B cell (primary cell): ENCODE data around the gene CNTNAP2. TPM values are rescaled to one million over a fixed set of nuclear protein-coding genes. Genes with fewer than 3 reads are reported as not detected.

Experiments
- ATAC-seq: fragments of 200-7000 bp; cut with Tn5 transposase; one replicate; pipeline ENCODE4 v1.10.0; 2021; ENCODE audit warnings: low read depth, mild to moderate bottlenecking, moderate number of reproducible peaks, moderate library complexity
- CTCF ChIA-PET: fragments of 350-600 bp; sonication (Branson Sonifier 250); formaldehyde crosslinking; loops from one replicate; lab custom pipeline; 2021; ENCODE audit warnings: antibody characterized with exemption, inconsistent platforms; lab: Charles Lee
- POLR2A ChIA-PET: fragments of 350-600 bp; sonication (Branson Sonifier 250); formaldehyde crosslinking; loops from one replicate; lab custom pipeline; 2021; ENCODE audit warnings: antibody characterized with exemption; lab: Charles Lee
- DNase-seq: peaks from one replicate; pipeline ENCODE4 v3.0.0; 2013
- H2AFZ ChIP-seq: 2 replicates; pipeline ENCODE4 v1.6.1; 2012; ENCODE audit warnings: mild to moderate bottlenecking, low read depth, low read length; ENCODE audit not compliant: insufficient read depth, poor library complexity, severe bottlenecking
- H3K27ac ChIP-seq, 2 donors: 1 replicate in 1 of 2; 2 replicates in 1 of 2; pipeline ENCODE4 v1.5.1; 2012 to 2013; ENCODE audit warnings: low read length in 2 of 2, mild to moderate bottlenecking in 2 of 2, moderate library complexity in 1 of 2
- H3K27me3 ChIP-seq, 4 experiments: fragments of 200-600 bp in 1 of 4; sonication (generic) in 1 of 4; replicated peaks in 1 of 4; 1 replicate in 2 of 4; 2 replicates in 2 of 4; pipeline versions ENCODE4 v1.6.1 to v1.7.0; 2013 to 2016; ENCODE audit warnings: low read length in 3 of 4, mild to moderate bottlenecking in 2 of 4, mixed read lengths in 1 of 4, moderate library complexity in 1 of 4; ENCODE audit not compliant: insufficient read depth in 4 of 4, control insufficient read depth in 3 of 4; ENCODE audit errors: control extremely low read depth in 1 of 4
- H3K36me3 ChIP-seq, 2 experiments: replicated peaks in 1 of 2; 1 replicate in 1 of 2; 2 replicates in 1 of 2; pipeline versions ENCODE4 v1.6.1 to v1.7.1; 2013; ENCODE audit warnings: low read length in 1 of 2; ENCODE audit not compliant: insufficient read depth in 2 of 2, control insufficient read depth in 1 of 2; ENCODE audit errors: control extremely low read depth in 1 of 2, extremely low read depth in 1 of 2
- H3K4me1 ChIP-seq, 2 donors: fragments of 200-600 bp in 1 of 2; sonication (generic) in 1 of 2; 1 replicate in 1 of 2; 2 replicates in 1 of 2; pipeline versions ENCODE4 v1.5.1 to v1.6.1; 2013 to 2017; ENCODE audit warnings: low read length in 2 of 2; ENCODE audit not compliant: control insufficient read depth in 2 of 2, insufficient read depth in 2 of 2
- H3K4me2 ChIP-seq: replicated peaks from 2 replicates; pipeline ENCODE3; 2012; ENCODE audit warnings: mild to moderate bottlenecking, low read depth, low read length; ENCODE audit not compliant: poor library complexity, severe bottlenecking
- H3K4me3 ChIP-seq, 5 experiments: fragments of 200-600 bp in 1 of 5; sonication (generic) in 1 of 5; 1 replicate in 3 of 5; 2 replicates in 2 of 5; pipeline versions ENCODE4 v1.5.1 to v1.7.0; 2011 to 2016; ENCODE audit warnings: low read length in 4 of 5, mild to moderate bottlenecking in 4 of 5, low read depth in 2 of 5, control low read depth in 1 of 5, moderate library complexity in 1 of 5; ENCODE audit not compliant: insufficient read depth in 1 of 5; ENCODE audit errors: control extremely low read depth in 1 of 5, extremely low read depth in 1 of 5
- H3K79me2 ChIP-seq: fragments of 200-600 bp; sonication (generic); one replicate; pipeline ENCODE4 v1.6.0; 2016; ENCODE audit warnings: low read length; ENCODE audit not compliant: control insufficient read depth, insufficient read depth
- H3K9ac ChIP-seq: fragments of 200-600 bp; sonication (generic); 2 replicates; pipeline ENCODE4 v1.6.1; 2017; ENCODE audit warnings: mild to moderate bottlenecking, low read length, moderate library complexity
- H3K9me3 ChIP-seq, 3 donors: one replicate each; pipeline versions ENCODE4 v1.6.1 to v1.7.1; 2013; ENCODE audit warnings: low read length in 2 of 3; ENCODE audit not compliant: control insufficient read depth in 2 of 3, insufficient read depth in 1 of 3; ENCODE audit errors: control extremely low read depth in 1 of 3
- H4K20me1 ChIP-seq: 2 replicates; pipeline ENCODE4 v1.6.0; 2012; ENCODE audit warnings: mild to moderate bottlenecking, low read length; ENCODE audit not compliant: insufficient read depth, control insufficient read depth, poor library complexity, severe bottlenecking
- H3K27ac Mint-ChIP-seq: one replicate; pipeline ENCODE4 v1.8.0; 2021; ENCODE audit warnings: mixed read lengths
- H3K27me3 Mint-ChIP-seq: one replicate; pipeline ENCODE4 v1.8.0; 2021; ENCODE audit warnings: mixed read lengths
- H3K4me1 Mint-ChIP-seq: one replicate; pipeline ENCODE4 v1.8.0; 2021; ENCODE audit warnings: mixed read lengths
- H3K4me3 Mint-ChIP-seq: one replicate; pipeline ENCODE4 v1.8.0; 2021; ENCODE audit warnings: mixed read lengths
- H3K9me3 Mint-ChIP-seq: one replicate; pipeline ENCODE4 v1.8.0; 2022; ENCODE audit warnings: mixed read lengths; ENCODE audit not compliant: insufficient read depth
- EZH2 ChIP-seq: IDR thresholded peaks from 2 replicates; pipeline ENCODE4 v1.6.1; 2012; ENCODE audit warnings: borderline replicate concordance, low read depth, mild to moderate bottlenecking, moderate library complexity, low read length; ENCODE audit not compliant: insufficient read depth, poor library complexity, severe bottlenecking
- WGBS: methylation state at CpG from one replicate; pipeline ENCODE4 v1.1.5; 2013; ENCODE audit warnings: missing lambda C conversion rate; ENCODE audit not compliant: insufficient coverage; 5-methylcytosine and 5-hydroxymethylcytosine counted together
- intact Hi-C: fragments of 100-400 bp; cut with micrococcal nuclease; formaldehyde crosslinking; loops from one replicate; pipeline ENCODE4 v1.10.0; 2022
- polyA plus RNA-seq: library from polyadenylated mRNA; depleted of rRNA; stranded (reverse); fragments of >200 nt; gene quantifications from 2 replicates; pipeline ENCODE4 v1.2.3, GENCODE V29; 2012
- total RNA-seq, 2 donors: library from RNA; stranded (reverse); fragments of 120-200 nt in 1 of 2; gene quantifications; 1 replicate in 1 of 2; 2 replicates in 1 of 2; pipeline versions ENCODE4 v1.2.3 to v1.2.4, GENCODE V29; 2013 to 2022
- TF ChIP-seq, protein P1 (sequence below): fragments of 200-600 bp; IDR thresholded peaks from one replicate; pipeline ENCODE4 v1.8.0; 2022; ENCODE audit warnings: antibody characterized with exemption, mild to moderate bottlenecking

The CNTNAP2 gene
- total and polyA plus RNA-seq, 2 donors (not counting 1 experiment from before 2014, with no cell fraction given), result 7.4 to 16.6 TPM

DNA sequence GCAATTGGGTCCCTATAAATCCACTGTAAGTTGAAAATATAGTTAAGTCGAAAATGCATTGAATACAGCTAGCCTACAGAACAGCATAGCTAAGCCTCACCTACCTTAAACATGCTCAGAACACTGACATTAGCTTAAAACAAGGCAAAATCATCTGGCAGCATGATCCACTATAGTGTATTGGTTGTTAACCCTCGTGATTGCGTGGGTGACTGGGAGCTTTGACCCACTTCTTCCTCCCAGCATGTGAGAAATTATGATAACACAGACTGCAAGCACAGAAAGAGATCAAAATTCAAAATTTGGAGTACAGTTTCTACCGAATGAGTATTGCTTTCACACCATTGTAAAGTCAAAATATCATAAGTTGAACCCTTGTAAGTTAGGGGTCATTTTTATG is 22.3 kb downstream of the CNTNAP2 start:
- no peak overlapping the region for H3K9ac ChIP-seq
- ATAC-seq (no peak), DNase-seq (no peak)
- TF ChIP-seq, protein P1, sequence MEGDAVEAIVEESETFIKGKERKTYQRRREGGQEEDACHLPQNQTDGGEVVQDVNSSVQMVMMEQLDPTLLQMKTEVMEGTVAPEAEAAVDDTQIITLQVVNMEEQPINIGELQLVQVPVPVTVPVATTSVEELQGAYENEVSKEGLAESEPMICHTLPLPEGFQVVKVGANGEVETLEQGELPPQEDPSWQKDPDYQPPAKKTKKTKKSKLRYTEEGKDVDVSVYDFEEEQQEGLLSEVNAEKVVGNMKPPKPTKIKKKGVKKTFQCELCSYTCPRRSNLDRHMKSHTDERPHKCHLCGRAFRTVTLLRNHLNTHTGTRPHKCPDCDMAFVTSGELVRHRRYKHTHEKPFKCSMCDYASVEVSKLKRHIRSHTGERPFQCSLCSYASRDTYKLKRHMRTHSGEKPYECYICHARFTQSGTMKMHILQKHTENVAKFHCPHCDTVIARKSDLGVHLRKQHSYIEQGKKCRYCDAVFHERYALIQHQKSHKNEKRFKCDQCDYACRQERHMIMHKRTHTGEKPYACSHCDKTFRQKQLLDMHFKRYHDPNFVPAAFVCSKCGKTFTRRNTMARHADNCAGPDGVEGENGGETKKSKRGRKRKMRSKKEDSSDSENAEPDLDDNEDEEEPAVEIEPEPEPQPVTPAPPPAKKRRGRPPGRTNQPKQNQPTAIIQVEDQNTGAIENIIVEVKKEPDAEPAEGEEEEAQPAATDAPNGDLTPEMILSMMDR, result no peak
- no peak for TF ChIP-seq EZH2
- no peak overlapping the region for H3K27ac Mint-ChIP-seq
- intact Hi-C loops, result no loop called here
- no peaks in the 10 kb centered on the region for H3K79me2 ChIP-seq
- H3K9me3 ChIP-seq, result no peaks in the 10 kb centered on the region
- H3K4me1 ChIP-seq, result no peaks in the 10 kb centered on the region
- H3K27me3 Mint-ChIP-seq, result no peaks in the 10 kb centered on the region
- WGBS, result no CpG with 5 or more reads among the region's 4 CpGs
- H2AFZ ChIP-seq, result no peak overlapping the region
- H3K9me3 Mint-ChIP-seq, result peaks cover 1% of the 10 kb centered on the region
- no peak overlapping the region for H3K4me3 Mint-ChIP-seq
- H3K4me1 Mint-ChIP-seq, result no peaks in the 10 kb centered on the region
- H3K36me3 ChIP-seq, result no peaks in the 10 kb centered on the region
- no peak overlapping the region for H3K4me3 ChIP-seq
- ChIA-PET CTCF (no interaction called here), POLR2A (no interaction called here)
- no peak overlapping the region for H3K4me2 ChIP-seq
- H4K20me1 ChIP-seq, result no peaks in the 10 kb centered on the region
- no peak overlapping the region for H3K27ac ChIP-seq
- H3K27me3 ChIP-seq, result no peaks in the 10 kb centered on the region

DNA sequence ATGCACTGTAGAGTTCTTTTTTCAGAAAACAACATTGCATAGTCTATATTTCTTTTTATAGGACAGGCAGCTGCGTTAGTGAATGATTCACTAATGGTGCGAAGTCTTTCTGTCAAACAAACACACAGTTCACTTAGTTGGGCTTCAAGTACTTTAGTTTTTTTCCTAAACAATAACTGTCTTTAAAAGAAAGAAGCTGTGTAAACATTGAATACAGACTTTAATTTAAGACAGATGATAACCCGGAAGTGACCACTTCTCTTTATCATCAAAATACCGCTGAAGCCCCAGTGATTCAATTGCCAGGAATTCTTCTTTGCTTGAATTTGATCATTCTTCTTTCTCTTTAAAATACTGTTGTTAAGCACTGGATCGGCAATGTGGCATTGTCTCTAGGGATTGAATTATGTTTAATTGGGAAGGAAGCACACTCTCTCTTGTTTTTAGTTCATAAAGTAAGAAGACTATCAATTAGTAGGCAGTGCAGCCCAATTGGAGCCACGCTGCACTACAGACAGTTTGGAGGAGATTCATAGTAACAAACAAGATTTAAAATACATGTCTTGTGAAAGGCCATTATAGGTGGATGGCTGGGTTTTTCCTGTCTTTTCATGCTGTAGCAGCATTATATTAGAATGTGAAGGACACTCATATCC is 30.4 kb downstream of the CNTNAP2 start:
- Histone ChIP-seq H3K4me3 (no peak overlapping the region), H3K4me1 (no peaks in the 10 kb centered on the region), H4K20me1 (no peaks in the 10 kb centered on the region), H3K9ac (no peak overlapping the region), H3K27ac (no peak overlapping the region), H3K27me3 (no peaks in the 10 kb centered on the region), H3K9me3 (no peaks in the 10 kb centered on the region), H3K79me2 (no peaks in the 10 kb centered on the region), H3K4me2 (no peak overlapping the region), H3K36me3 (no peaks in the 10 kb centered on the region), H2AFZ (no peak overlapping the region)
- Mint-ChIP-seq H3K9me3 (peaks cover 1% of the 10 kb centered on the region), H3K4me1 (no peaks in the 10 kb centered on the region), H3K27ac (no peak overlapping the region), H3K27me3 (no peaks in the 10 kb centered on the region), H3K4me3 (no peak overlapping the region)
- ChIA-PET POLR2A (no interaction called here), CTCF (no interaction called here)
- WGBS, result no CpG with 5 or more reads among the region's 6 CpGs
- intact Hi-C loops, result no loop called here
- TF ChIP-seq, protein P1, result no peak
- no peak for TF ChIP-seq EZH2
- no peak for DNase-seq
- no peak for ATAC-seq
